MM.1S (cell line): ENCODE results near the gene NEURL1.

Source experiments
- EZH2 ChIP-seq: fragments of 300-600 bp; sonication (generic); optimal IDR thresholded peaks from 2 replicates; pipeline ENCODE3; 2017; ENCODE audit warnings: low read depth, mild to moderate bottlenecking, antibody characterized with exemption, low read length, mixed read lengths
- TF ChIP-seq, protein P1 (sequence below): fragments of 300-600 bp; sonication (generic); IDR thresholded peaks from 2 replicates; pipeline ENCODE4 v1.5.1; 2016; ENCODE audit warnings: antibody characterized with exemption, low read length, mixed read lengths

DNA sequence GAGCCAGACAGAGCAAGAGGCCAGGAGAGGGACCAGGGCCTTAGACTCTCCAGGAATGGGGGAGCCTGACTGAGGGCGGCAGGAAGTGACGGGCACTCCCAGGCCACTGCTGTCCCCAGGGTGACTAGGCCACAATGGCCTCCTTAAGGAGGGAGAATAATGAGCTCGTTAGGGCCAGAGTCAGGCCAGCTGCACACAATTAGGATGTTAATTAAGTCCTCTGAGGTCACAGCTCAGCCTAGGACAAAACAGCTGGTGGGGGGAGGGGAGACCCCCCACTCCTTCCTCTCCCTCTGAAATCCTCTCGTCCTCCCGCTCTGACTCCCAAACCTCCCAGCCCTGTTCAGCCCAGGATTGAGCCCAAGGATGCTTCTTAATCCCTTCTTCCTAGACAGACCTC is 143.0 kb downstream of the NEURL1 start:
- TF ChIP-seq EZH2: no peak
- TF ChIP-seq, protein P1, sequence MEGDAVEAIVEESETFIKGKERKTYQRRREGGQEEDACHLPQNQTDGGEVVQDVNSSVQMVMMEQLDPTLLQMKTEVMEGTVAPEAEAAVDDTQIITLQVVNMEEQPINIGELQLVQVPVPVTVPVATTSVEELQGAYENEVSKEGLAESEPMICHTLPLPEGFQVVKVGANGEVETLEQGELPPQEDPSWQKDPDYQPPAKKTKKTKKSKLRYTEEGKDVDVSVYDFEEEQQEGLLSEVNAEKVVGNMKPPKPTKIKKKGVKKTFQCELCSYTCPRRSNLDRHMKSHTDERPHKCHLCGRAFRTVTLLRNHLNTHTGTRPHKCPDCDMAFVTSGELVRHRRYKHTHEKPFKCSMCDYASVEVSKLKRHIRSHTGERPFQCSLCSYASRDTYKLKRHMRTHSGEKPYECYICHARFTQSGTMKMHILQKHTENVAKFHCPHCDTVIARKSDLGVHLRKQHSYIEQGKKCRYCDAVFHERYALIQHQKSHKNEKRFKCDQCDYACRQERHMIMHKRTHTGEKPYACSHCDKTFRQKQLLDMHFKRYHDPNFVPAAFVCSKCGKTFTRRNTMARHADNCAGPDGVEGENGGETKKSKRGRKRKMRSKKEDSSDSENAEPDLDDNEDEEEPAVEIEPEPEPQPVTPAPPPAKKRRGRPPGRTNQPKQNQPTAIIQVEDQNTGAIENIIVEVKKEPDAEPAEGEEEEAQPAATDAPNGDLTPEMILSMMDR: no peak
